Right lobe of liver (tissue), 4 donors: ENCODE measurements around the gene MATN1.

ENCODE experiments used
- CTCF ChIP-seq, 4 donors: fragments of 200-600 bp in 3 of 4; fragments of 450-650 bp in 1 of 4; IDR thresholded peaks; one replicate each; pipeline versions ENCODE4 v1.5.1 to v1.8.0; 2016 to 2022; ENCODE audit warnings: antibody characterized with exemption in 4 of 4, mild to moderate bottlenecking in 2 of 4
- POLR2A ChIP-seq: fragments of 450-650 bp; IDR thresholded peaks from one replicate; pipeline ENCODE4 v1.6.1; 2017; ENCODE audit warnings: antibody characterized with exemption, mild to moderate bottlenecking
- donor health status: DM: no; HTN: no; CAD: no.
- donor health status: DM: no; HTN: no; CAD: no.
- donor health status: DM: no; HTN: yes; CAD: no.

GRCh38 chr1:30686236-30686935 is 37.0 kb downstream of the MATN1 start:
- TF ChIP-seq CTCF (IDR thresholded peaks at IDR 0.05) (no peak), POLR2A (no peak)
